Epithelial cell of proximal tubule (primary cell): ENCODE data around the gene TPM1. TPM values are rescaled to one million over a fixed set of nuclear protein-coding genes. Genes with fewer than 3 reads are reported as not detected.
A peak's percentile ranks its signal among the peaks of the same experiment; 100 is the strongest.

ENCODE experiments used
- DNase-seq: peaks from one replicate; pipeline ENCODE4 v3.0.0-alpha.2; 2011; ENCODE audit warnings: low read depth
- H3K4me3 ChIP-seq: 2 replicates; pipeline ENCODE4 v1.5.1; 2011; ENCODE audit warnings: low read depth, mild to moderate bottlenecking, low read length
- CTCF ChIP-seq: conservative IDR thresholded peaks from 2 replicates; pipeline ENCODE4 v1.5.1; 2012; ENCODE audit warnings: low read depth, mild to moderate bottlenecking, low read length
- total RNA-seq: library from RNA; depleted of rRNA; stranded (reverse); fragments of >200 nt; gene quantifications from 2 replicates; pipeline ENCODE4 v1.2.3, GENCODE V29; 2015

Gene TPM1
- total RNA-seq, 1 donor from 2014 or later = 925 TPM

GRCh38 chr15:63010386-63010785 lies 32.2 kb upstream of the TPM1 start:
- DNase-seq = no peak
- TF ChIP-seq CTCF = no peak

GRCh38 chr15:63010920-63011693 lies 31.4 kb upstream of the TPM1 start:
- DNase-seq = no peak
- H3K4me3 ChIP-seq = no peak overlapping the region
- TF ChIP-seq CTCF = peak; percentile 13

More at GRCh38 chr15:63010386-63010785, 32.2 kb upstream of the TPM1 start:
- no peak overlapping the region for H3K4me3 ChIP-seq

GRCh38 chr15:63012444-63012843 lies 30.1 kb upstream of the TPM1 start:
- DNase-seq = no peak
- TF ChIP-seq CTCF = no peak
- H3K4me3 ChIP-seq = no peak overlapping the region

GRCh38 chr15:63013052-63013808 lies 29.3 kb upstream of the TPM1 start:
- no peak overlapping the region for H3K4me3 ChIP-seq
- no peak for TF ChIP-seq CTCF
- peak; percentile 43 for DNase-seq

GRCh38 chr15:63014578-63014977 lies 28.0 kb upstream of the TPM1 start:
- no peak for DNase-seq
- H3K4me3 ChIP-seq = no peak overlapping the region
- no peak for TF ChIP-seq CTCF

- H3K4me3 ChIP-seq = no peak overlapping the region
- DNase-seq = peak; percentile 73
- TF ChIP-seq CTCF = no peak
These were observed 26.9 kb upstream of the TPM1 start for GRCh38 chr15:63015618-63016017.
